Measurements from ENCODE around the gene PIH1D2.

Gene PIH1D2

DNA sequence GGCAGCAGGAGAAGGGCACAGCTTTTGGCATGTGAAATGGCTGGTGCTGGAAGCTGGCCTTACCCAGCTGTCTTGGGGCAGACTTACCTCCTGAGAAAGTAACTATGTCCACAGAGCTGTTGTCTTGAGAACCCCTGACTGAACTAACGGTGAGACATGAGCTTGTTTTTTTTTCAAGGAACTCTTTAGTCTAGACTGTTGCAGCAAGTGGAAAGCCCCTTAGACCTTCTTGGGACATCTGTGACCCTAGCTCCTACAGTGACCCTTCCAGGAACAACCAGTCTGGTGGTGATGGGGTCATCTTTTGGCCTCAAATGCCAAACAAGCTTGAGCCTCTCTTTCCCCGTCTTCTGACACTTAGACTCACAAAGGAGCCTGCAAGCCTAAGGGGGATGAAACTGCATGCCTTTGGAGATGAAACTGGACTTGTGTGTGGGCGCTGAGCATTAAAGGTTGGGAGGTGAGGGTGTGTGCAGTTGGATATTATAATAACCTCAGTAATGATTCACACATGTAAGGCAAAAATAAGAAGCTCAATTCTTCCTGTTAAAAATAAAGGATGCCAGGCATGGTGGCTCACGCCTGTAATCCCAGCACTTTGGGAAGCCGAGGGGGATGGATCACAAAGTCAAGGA lies 48.3 kb upstream of the PIH1D2 start:
- POLR2A ChIA-PET: no interaction called here
- Histone ChIP-seq H3K4me3 (ENCODE audit: low read depth, low read length) (no peak overlapping the region), H3K36me3 (ENCODE audit: control insufficient read depth in 2 of 2, insufficient read depth in 1 of 2, low read length in 2 of 2) (no peaks in the 10 kb centered on the region), H3K27ac (ENCODE audit: extremely low read depth, low read depth, low read length) (no peak overlapping the region), H3K9me3 (ENCODE audit: control insufficient read depth, insufficient read depth, low read depth, low read length) (no peaks in the 10 kb centered on the region), H3K4me1 (ENCODE audit: control insufficient read depth, insufficient read depth, low read length) (peaks cover 3% of the 10 kb centered on the region; the same call in 1 of the 2 replicates)
- CTCF ChIA-PET: interaction anchor here (0.6 to 2.4 kb wide), 7 partner anchors 9 to 1071 kb away, joined by 3 to 19 read pairs (median 6); partner anchors contain the start of gene BCO2
- TF ChIP-seq ZNF768 (tag by site-specific recombination; IDR thresholded peaks at IDR 0.05): no peak
- TF ChIP-seq ZNF2 (tag by site-specific recombination; IDR thresholded peaks at IDR 0.05): no peak

DNA sequence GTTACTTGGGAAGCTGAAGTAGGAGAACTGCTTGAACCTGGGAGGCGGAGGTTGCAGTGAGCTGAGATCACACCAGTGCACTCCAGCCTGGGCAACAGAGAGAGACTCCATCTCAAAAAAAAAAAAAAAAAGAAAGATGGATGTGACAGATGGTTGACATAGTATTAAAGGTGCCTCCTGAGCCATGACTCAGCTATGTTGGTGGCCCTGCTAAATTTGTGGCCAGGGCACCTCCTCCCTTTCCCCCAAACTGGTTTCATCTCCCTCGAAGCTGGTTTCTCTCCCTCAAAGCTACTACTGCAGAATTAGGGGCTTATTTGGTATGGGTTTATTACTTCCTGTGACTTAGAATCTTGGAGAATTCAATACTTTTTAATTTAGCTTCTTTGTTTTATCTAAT lies 44.4 kb upstream of the PIH1D2 start:
- TF ChIP-seq ZSCAN16 (tag by site-specific recombination; IDR thresholded peaks at IDR 0.05) (no peak), ZNF184 (tag by site-specific recombination; IDR thresholded peaks at IDR 0.05) (no peak), ZNF114 (tag by site-specific recombination; IDR thresholded peaks at IDR 0.05) (no peak), ZNF394 (tag by site-specific recombination; IDR thresholded peaks at IDR 0.05; ENCODE audit: borderline replicate concordance) (no peak), ZNF157 (tag by site-specific recombination; IDR thresholded peaks at IDR 0.05) (no peak)
- Histone ChIP-seq H3K4me3 (ENCODE audit: low read depth, low read length) (no peak overlapping the region), H3K27ac (ENCODE audit: extremely low read depth, low read depth, low read length) (no peak overlapping the region), H3K36me3 (ENCODE audit: control insufficient read depth in 2 of 2, insufficient read depth in 1 of 2, low read length in 2 of 2) (no peaks in the 10 kb centered on the region), H3K9me3 (ENCODE audit: control insufficient read depth, insufficient read depth, low read depth, low read length) (no peaks in the 10 kb centered on the region), H3K4me1 (ENCODE audit: control insufficient read depth, insufficient read depth, low read length) (peaks cover 3% of the 10 kb centered on the region; the same call in 1 of the 2 replicates)
- ChIA-PET POLR2A (no interaction called here), CTCF (interaction anchor here (0.6 kb wide), 1 partner anchor 602 kb away, joined by 3 read pairs; no protein-coding TSS in a partner anchor)

DNA sequence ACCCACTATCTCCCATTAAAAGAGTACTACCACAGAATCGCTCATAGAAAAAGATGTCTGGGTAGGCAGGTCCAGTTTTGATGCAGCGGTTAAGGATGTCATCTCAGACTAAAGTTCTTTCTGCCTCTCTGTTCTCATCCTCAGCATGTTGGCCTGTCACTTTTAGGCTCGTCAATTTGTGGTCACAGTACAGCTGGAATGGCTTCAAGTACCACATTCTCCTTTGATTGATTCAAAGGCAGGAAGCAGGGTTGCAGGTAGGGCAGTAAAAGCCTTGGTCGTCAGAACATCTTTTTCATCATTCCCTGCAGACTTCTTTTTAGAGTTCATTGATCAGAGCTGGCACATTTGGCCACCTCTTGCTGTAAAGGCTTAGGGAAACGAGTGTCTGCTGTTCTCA lies 41.6 kb upstream of the PIH1D2 start:
- ChIA-PET POLR2A (no interaction called here), CTCF (interaction anchor here (0.5 to 6.7 kb wide), 7 partner anchors 18 to 165 kb away, joined by 3 to 70 read pairs (median 4); partner anchors contain the start of gene BCO2)
- no peaks in the 10 kb centered on the region for H3K36me3 ChIP-seq (ENCODE audit: control insufficient read depth in 2 of 2, insufficient read depth in 1 of 2, low read length in 2 of 2)
- TF ChIP-seq WT1 (tag by site-specific recombination; IDR thresholded peaks at IDR 0.05) (no peak), GLI2 (tag by site-specific recombination; IDR thresholded peaks at IDR 0.05; ENCODE audit: borderline replicate concordance, low read depth) (no peak), ZFP41 (tag by site-specific recombination; IDR thresholded peaks at IDR 0.05; ENCODE audit: borderline replicate concordance) (no peak), ZNF121 (tag by site-specific recombination; IDR thresholded peaks at IDR 0.05) (no peak), ZNF571 (tag by site-specific recombination; IDR thresholded peaks at IDR 0.05) (no peak), ZNF776 (tag by site-specific recombination; IDR thresholded peaks at IDR 0.05; ENCODE audit: borderline replicate concordance) (no peak), ZNF350 (tag by site-specific recombination; IDR thresholded peaks at IDR 0.05) (no peak), KLF9 (tag by site-specific recombination; IDR thresholded peaks at IDR 0.05; ENCODE audit: low read depth) (no peak), ZNF677 (tag by site-specific recombination; IDR thresholded peaks at IDR 0.05) (no peak), SP2 (tag by site-specific recombination; IDR thresholded peaks at IDR 0.05) (no peak), ZFHX2 (tag by site-specific recombination; conservative IDR thresholded peaks at IDR 0.05) (no peak)
- TF ChIP-seq, protein P1, sequence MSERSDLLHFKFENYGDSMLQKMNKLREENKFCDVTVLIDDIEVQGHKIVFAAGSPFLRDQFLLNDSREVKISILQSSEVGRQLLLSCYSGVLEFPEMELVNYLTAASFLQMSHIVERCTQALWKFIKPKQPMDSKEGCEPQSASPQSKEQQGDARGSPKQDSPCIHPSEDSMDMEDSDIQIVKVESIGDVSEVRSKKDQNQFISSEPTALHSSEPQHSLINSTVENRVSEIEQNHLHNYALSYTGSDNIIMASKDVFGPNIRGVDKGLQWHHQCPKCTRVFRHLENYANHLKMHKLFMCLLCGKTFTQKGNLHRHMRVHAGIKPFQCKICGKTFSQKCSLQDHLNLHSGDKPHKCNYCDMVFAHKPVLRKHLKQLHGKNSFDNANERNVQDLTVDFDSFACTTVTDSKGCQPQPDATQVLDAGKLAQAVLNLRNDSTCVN (tag by site-specific recombination; optimal IDR thresholded peaks at IDR 0.05): no peak
- TF ChIP-seq, protein P2, sequence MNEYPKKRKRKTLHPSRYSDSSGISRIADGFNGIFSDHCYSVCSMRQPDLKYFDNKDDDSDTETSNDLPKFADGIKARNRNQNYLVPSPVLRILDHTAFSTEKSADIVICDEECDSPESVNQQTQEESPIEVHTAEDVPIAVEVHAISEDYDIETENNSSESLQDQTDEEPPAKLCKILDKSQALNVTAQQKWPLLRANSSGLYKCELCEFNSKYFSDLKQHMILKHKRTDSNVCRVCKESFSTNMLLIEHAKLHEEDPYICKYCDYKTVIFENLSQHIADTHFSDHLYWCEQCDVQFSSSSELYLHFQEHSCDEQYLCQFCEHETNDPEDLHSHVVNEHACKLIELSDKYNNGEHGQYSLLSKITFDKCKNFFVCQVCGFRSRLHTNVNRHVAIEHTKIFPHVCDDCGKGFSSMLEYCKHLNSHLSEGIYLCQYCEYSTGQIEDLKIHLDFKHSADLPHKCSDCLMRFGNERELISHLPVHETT (tag by site-specific recombination; IDR thresholded peaks at IDR 0.05): no peak
- H3K27ac ChIP-seq (ENCODE audit: extremely low read depth, low read depth, low read length): no peak overlapping the region
- no peak overlapping the region for H3K4me3 ChIP-seq (ENCODE audit: low read depth, low read length)
- peaks cover 3% of the 10 kb centered on the region; the same call in 1 of the 2 replicates for H3K4me1 ChIP-seq (ENCODE audit: control insufficient read depth, insufficient read depth, low read length)
- no peaks in the 10 kb centered on the region for H3K9me3 ChIP-seq (ENCODE audit: control insufficient read depth, insufficient read depth, low read depth, low read length)
